ENCODE measurements around the gene HTN3. TPM values are rescaled to one million over a fixed set of nuclear protein-coding genes. Genes with fewer than 3 reads are reported as not detected.
"Not testable (repeated sequence)": the region's sequence is repeated elsewhere in the genome, so short reads cannot be mapped to it uniquely, and the experiment has no call there.

Gene HTN3
- total RNA-seq, 6 donors from 2014 or later = not detected

DNA sequence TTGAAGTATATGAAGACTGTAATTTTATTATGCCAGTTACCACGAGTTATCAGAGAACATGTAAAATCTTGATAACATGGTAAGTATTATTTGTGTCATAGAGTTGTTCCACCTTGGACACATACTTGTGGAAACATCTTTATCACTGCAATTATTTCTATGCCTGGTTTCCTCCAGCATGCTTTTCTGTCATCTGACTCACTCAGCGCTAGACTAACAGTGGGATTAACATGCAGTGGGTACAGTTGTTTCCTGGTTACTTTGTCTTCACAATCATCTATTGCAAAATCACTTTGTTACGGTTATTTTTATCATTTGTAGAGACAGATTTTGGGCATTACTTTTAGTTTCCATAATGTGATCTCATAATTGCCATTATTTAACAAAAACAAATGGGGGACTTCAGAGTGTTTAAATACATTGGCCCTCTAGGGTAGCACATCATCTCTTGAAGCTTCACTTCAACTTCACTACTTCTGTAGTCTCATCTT lies 32.7 kb upstream of the HTN3 start, which contains the start of gene STATH:
Gene STATH (plus strand): TSS at position 441 of the 491 bp plus-strand sequence. CDS start 2,472 bp downstream, outside the sequence.
- no peaks in the 10 kb centered on the region for H3K9me3 ChIP-seq
- no peak within 1 kb of the TSS for H3K4me3 ChIP-seq
- no peaks in the 10 kb centered on the region for H3K4me1 ChIP-seq
- no peaks in the 10 kb centered on the region for H3K27me3 ChIP-seq
- H3K36me3 ChIP-seq = no peaks in the 10 kb centered on the region
- DNase-seq (no peak), ATAC-seq (ENCODE audit: low FRiP score in 2 of 2) (no peak)
- TF ChIP-seq EP300 (IDR thresholded peaks at IDR 0.05) = no peak
- no peak for TF ChIP-seq POLR2AphosphoS5 (IDR thresholded peaks at IDR 0.05)
- TF ChIP-seq POLR2A (IDR thresholded peaks at IDR 0.05) = no peak
- TF ChIP-seq CTCF (IDR thresholded peaks at IDR 0.05) = no peak
- no peak within 1 kb of the TSS for H3K27ac ChIP-seq
- WGBS, 2 donors = 76 to 80% methylated on average over 3 of the region's 3 CpGs

GRCh38 chr4:69999420-69999819 lies 28.8 kb upstream of the HTN3 start:
- DNase-seq = no peak
- H3K4me1 ChIP-seq = no peaks in the 10 kb centered on the region
- TF ChIP-seq POLR2A (IDR thresholded peaks at IDR 0.05) (no peak), EP300 (IDR thresholded peaks at IDR 0.05) (no peak), CTCF (IDR thresholded peaks at IDR 0.05) (no peak), POLR2AphosphoS5 (IDR thresholded peaks at IDR 0.05) (no peak)
- no peaks in the 10 kb centered on the region for H3K9me3 ChIP-seq
- H3K27me3 ChIP-seq = no peaks in the 10 kb centered on the region
- 83 to 84% methylated on average over 3 of the region's 3 CpGs for WGBS, 2 donors
- H3K27ac ChIP-seq = no peak overlapping the region
- ATAC-seq (ENCODE audit: low FRiP score in 2 of 2) = no peak
- no peaks in the 10 kb centered on the region for H3K36me3 ChIP-seq
- no peak overlapping the region for H3K4me3 ChIP-seq

GRCh38 chr4:70000711-70001110 lies 27.5 kb upstream of the HTN3 start:
- 76% methylated on average over 1 of the region's 1 CpG for WGBS, 2 donors
- H3K36me3 ChIP-seq = no peaks in the 10 kb centered on the region
- TF ChIP-seq POLR2AphosphoS5 (IDR thresholded peaks at IDR 0.05) (no peak), EP300 (IDR thresholded peaks at IDR 0.05) (no peak), CTCF (IDR thresholded peaks at IDR 0.05) (no peak), POLR2A (IDR thresholded peaks at IDR 0.05) (no peak)
- no peaks in the 10 kb centered on the region for H3K4me1 ChIP-seq
- no peak for DNase-seq
- no peak overlapping the region for H3K27ac ChIP-seq
- no peaks in the 10 kb centered on the region for H3K27me3 ChIP-seq
- no peak for ATAC-seq (ENCODE audit: low FRiP score in 2 of 2)
- H3K9me3 ChIP-seq = no peaks in the 10 kb centered on the region
- no peak overlapping the region for H3K4me3 ChIP-seq

- Histone ChIP-seq H3K4me3 (no peak overlapping the region), H3K4me1 (no peaks in the 10 kb centered on the region), H3K9me3 (no peaks in the 10 kb centered on the region), H3K36me3 (no peaks in the 10 kb centered on the region), H3K27me3 (no peaks in the 10 kb centered on the region), H3K27ac (no peak overlapping the region)
- ATAC-seq (ENCODE audit: low FRiP score in 2 of 2) (no peak), DNase-seq (no peak)
- TF ChIP-seq POLR2AphosphoS5 (IDR thresholded peaks at IDR 0.05) (no peak), POLR2A (IDR thresholded peaks at IDR 0.05) (no peak), CTCF (IDR thresholded peaks at IDR 0.05) (no peak), EP300 (IDR thresholded peaks at IDR 0.05) (no peak)
Measured at GRCh38 chr4:70002507-70002906, 25.8 kb upstream of the HTN3 start.

DNA sequence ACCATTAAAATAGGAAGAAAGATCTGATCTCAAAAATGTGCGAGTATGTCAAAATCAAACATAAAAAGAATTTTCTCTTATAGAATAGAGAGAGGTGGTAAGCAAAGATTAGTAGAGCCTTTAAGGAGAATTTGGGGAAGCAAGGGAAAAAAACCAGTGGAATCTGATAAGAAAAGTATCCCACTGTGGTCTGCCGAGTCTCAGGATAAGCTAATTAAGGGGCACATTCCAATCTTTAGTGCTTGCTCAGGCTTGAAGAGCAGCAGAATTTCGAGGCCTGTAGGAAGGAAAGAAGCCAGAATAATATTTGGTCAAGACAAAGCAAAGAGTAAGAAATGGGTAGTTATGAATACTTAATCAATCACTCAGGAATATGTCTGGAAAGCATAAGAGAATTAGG lies 19.5 kb upstream of the HTN3 start:
- Histone ChIP-seq H3K4me3 (no peak overlapping the region), H3K9me3 (no peaks in the 10 kb centered on the region), H3K36me3 (no peaks in the 10 kb centered on the region), H3K27ac (no peak overlapping the region), H3K4me1 (no peaks in the 10 kb centered on the region), H3K27me3 (no peaks in the 10 kb centered on the region)
- no peak for TF ChIP-seq EP300 (IDR thresholded peaks at IDR 0.05)
- no peak for TF ChIP-seq CTCF (IDR thresholded peaks at IDR 0.05)
- no peak for TF ChIP-seq POLR2A (IDR thresholded peaks at IDR 0.05)
- no peak for TF ChIP-seq POLR2AphosphoS5 (IDR thresholded peaks at IDR 0.05)
- ATAC-seq (ENCODE audit: low FRiP score in 2 of 2) = no peak
- no peak for DNase-seq
- 36 to 48% methylated on average over 3 of the region's 3 CpGs for whole genome bisulfite sequencing, 2 donors

GRCh38 chr4:70019006-70019405 lies 9.3 kb upstream of the HTN3 start:
- not testable (repeated sequence) for ATAC-seq (ENCODE audit: low FRiP score in 2 of 2); H3K27me3 ChIP-seq; H3K4me1 ChIP-seq; H3K27ac ChIP-seq; H3K4me3 ChIP-seq; DNase-seq; H3K36me3 ChIP-seq; H3K9me3 ChIP-seq
- 83% methylated on average over 10 of the region's 10 CpGs for WGBS, 2 donors
